GM23338 (cell line): ENCODE results near the gene RNU7-1. TPM values are rescaled to one million over a fixed set of nuclear protein-coding genes. Genes with fewer than 3 reads are reported as not detected.
"Not testable (repeated sequence)": the region's sequence is repeated elsewhere in the genome, so short reads cannot be mapped to it uniquely, and the experiment has no call there.

Source experiments
- ATAC-seq: fragments of 200-7000 bp; cut with Tn5 transposase; 3 replicates; pipeline ENCODE4 v1.9.1; 2020
- DNase-seq: peaks from one replicate; pipeline ENCODE4 v3.0.0-alpha.2; 2015; ENCODE audit warnings: low spot score
- H2AFZ ChIP-seq: fragments of 200-600 bp; sonication (generic); 2 replicates; pipeline ENCODE4 v1.8.0; 2016; ENCODE audit warnings: antibody characterized with exemption, mild to moderate bottlenecking, moderate library complexity
- H3F3A ChIP-seq: fragments of 200-600 bp; sonication (generic); replicated peaks from 2 replicates; pipeline ENCODE4 v1.8.0; 2017; ENCODE audit warnings: antibody characterized with exemption, mixed run types, low read depth
- H3K27ac ChIP-seq: fragments of 200-600 bp; sonication (generic); 2 replicates; pipeline ENCODE4 v1.6.1; 2016; ENCODE audit warnings: low read depth
- H3K27me3 ChIP-seq: fragments of 200-600 bp; sonication (generic); 2 replicates; pipeline ENCODE4 v1.8.0; 2016; ENCODE audit warnings: mild to moderate bottlenecking, mixed run types, moderate library complexity; ENCODE audit not compliant: insufficient read depth
- H3K36me3 ChIP-seq: fragments of 200-600 bp; sonication (generic); 2 replicates; pipeline ENCODE4 v1.8.0; 2016; ENCODE audit warnings: mild to moderate bottlenecking; ENCODE audit not compliant: insufficient read depth
- H3K4me1 ChIP-seq: fragments of 200-600 bp; sonication (generic); 2 replicates; pipeline ENCODE4 v1.8.0; 2016; ENCODE audit warnings: mild to moderate bottlenecking, moderate library complexity; ENCODE audit not compliant: insufficient read depth
- H3K4me2 ChIP-seq: fragments of 200-600 bp; sonication (generic); 2 replicates; pipeline ENCODE4 v1.7.1; 2017; ENCODE audit warnings: mixed run types
- H3K4me3 ChIP-seq: fragments of 200-600 bp; sonication (generic); 2 replicates; pipeline ENCODE4 v1.6.1; 2016; ENCODE audit warnings: mixed run types
- H3K79me2 ChIP-seq: fragments of 200-600 bp; sonication (generic); replicated peaks from 2 replicates; pipeline ENCODE4 v1.8.0; 2017; ENCODE audit warnings: mild to moderate bottlenecking; ENCODE audit not compliant: insufficient read depth
- H3K9me2 ChIP-seq: fragments of 200-600 bp; sonication (generic); 2 replicates; pipeline ENCODE4 v1.8.0; 2017; ENCODE audit not compliant: insufficient read depth
- H4K20me1 ChIP-seq: fragments of 200-600 bp; sonication (generic); replicated peaks from 2 replicates; pipeline ENCODE4 v1.8.0; 2017; ENCODE audit warnings: mild to moderate bottlenecking; ENCODE audit not compliant: insufficient read depth
- H3K27ac Mint-ChIP-seq: 2 replicates; pipeline ENCODE4 v1.8.0; 2020; ENCODE audit warnings: inconsistent platforms, mild to moderate bottlenecking, moderate library complexity, mixed read lengths
- H3K27me3 Mint-ChIP-seq: 3 replicates; pipeline ENCODE4 v1.8.0; 2022; ENCODE audit warnings: low read depth, mild to moderate bottlenecking, moderate library complexity, mixed read lengths, inconsistent platforms; ENCODE audit not compliant: insufficient read depth, poor library complexity
- H3K36me3 Mint-ChIP-seq: 3 replicates; pipeline ENCODE4 v1.8.0; 2021; ENCODE audit warnings: low read depth, mild to moderate bottlenecking, inconsistent platforms, moderate library complexity, mixed read lengths
- H3K4me1 Mint-ChIP-seq: 3 replicates; pipeline ENCODE4 v1.8.0; 2020; ENCODE audit warnings: mild to moderate bottlenecking, inconsistent platforms, mixed read lengths
- H3K4me3 Mint-ChIP-seq: 3 replicates; pipeline ENCODE4 v1.8.0; 2021; ENCODE audit warnings: moderate library complexity, mild to moderate bottlenecking, inconsistent platforms, mixed read lengths
- H3K9me3 Mint-ChIP-seq: 3 replicates; pipeline ENCODE4 v1.8.0; 2020; ENCODE audit warnings: moderate library complexity, mild to moderate bottlenecking, inconsistent platforms, mixed read lengths
- CREB1 ChIP-seq: fragments of 250-450 bp; sonication (Bioruptor Pico); IDR thresholded peaks from 2 replicates; pipeline ENCODE4 v1.5.0; 2020; ENCODE audit warnings: low read depth, mild to moderate bottlenecking, moderate library complexity
- ETS1 ChIP-seq: IDR thresholded peaks from 2 replicates; pipeline ENCODE4 v1.6.1; 2016; ENCODE audit warnings: antibody characterized with exemption
- EZH2 ChIP-seq: fragments of 200-600 bp; sonication (generic); IDR thresholded peaks from one replicate; pipeline ENCODE4 v1.8.0; 2017; ENCODE audit warnings: antibody characterized with exemption, mild to moderate bottlenecking, low read depth; ENCODE audit not compliant: unreplicated experiment
- JUNB ChIP-seq: IDR thresholded peaks from one replicate; pipeline ENCODE4 v1.6.1; 2016; ENCODE audit warnings: antibody characterized with exemption; ENCODE audit not compliant: unreplicated experiment
- NANOG ChIP-seq: IDR thresholded peaks from 2 replicates; pipeline ENCODE4 v1.6.1; 2016; ENCODE audit warnings: antibody characterized with exemption, borderline replicate concordance
- POLR2AphosphoS5 ChIP-seq: IDR thresholded peaks from 2 replicates; pipeline ENCODE4 v1.6.1; 2016; ENCODE audit warnings: antibody characterized with exemption, low read depth
- REST ChIP-seq: IDR thresholded peaks from one replicate; pipeline ENCODE4 v1.6.1; 2018; ENCODE audit warnings: antibody characterized with exemption; ENCODE audit not compliant: unreplicated experiment
- STAT1 ChIP-seq: IDR thresholded peaks from one replicate; pipeline ENCODE4 v1.6.1; 2016; ENCODE audit warnings: antibody characterized with exemption; ENCODE audit not compliant: unreplicated experiment
- ZNF114 ChIP-seq: fragments of 250-450 bp; sonication (Bioruptor Pico); IDR thresholded peaks from 2 replicates; pipeline ENCODE4 v1.5.0; 2020; ENCODE audit warnings: mild to moderate bottlenecking, moderate library complexity
- ZNF331 ChIP-seq: fragments of 250-450 bp; sonication (Bioruptor Pico); IDR thresholded peaks from 2 replicates; pipeline ENCODE4 v1.5.0; 2020; ENCODE audit warnings: low read depth, mild to moderate bottlenecking, moderate library complexity
- ZNF462 ChIP-seq: fragments of 250-450 bp; sonication (Bioruptor Pico); IDR thresholded peaks from 2 replicates; pipeline ENCODE4 v1.5.0; 2020; ENCODE audit warnings: mild to moderate bottlenecking, moderate library complexity
- polyA plus RNA-seq: library from polyadenylated mRNA; unstranded; fragments of >200 nt; fragmentation: Nextera tagmentation; extraction: Ambion mirVana; gene quantifications from 2 replicates; pipeline ENCODE4 v1.2.1, GENCODE V29; 2016
- total RNA-seq: library from RNA; depleted of rRNA; stranded (reverse); fragments of >200 nt; shearing (Covaris generic); gene quantifications from 2 replicates; pipeline ENCODE4 v1.2.3, GENCODE V29; 2014

The RNU7-1 gene
- total and polyA plus RNA-seq, 2 experiments from 2014 or later = not detected

GRCh38 chr12:6908141-6908540, 35.5 kb upstream of the RNU7-1 start:
- not testable (repeated sequence) for H3K9me2 ChIP-seq, H3K27ac Mint-ChIP-seq, H3K4me1 Mint-ChIP-seq, H3K27me3 Mint-ChIP-seq, H2AFZ ChIP-seq, H3K4me2 ChIP-seq, H3K79me2 ChIP-seq, H3F3A ChIP-seq, H3K27ac ChIP-seq, H3K9me3 Mint-ChIP-seq, H4K20me1 ChIP-seq, H3K36me3 ChIP-seq, H3K36me3 Mint-ChIP-seq, H3K4me3 Mint-ChIP-seq, ATAC-seq, H3K4me3 ChIP-seq, DNase-seq, H3K27me3 ChIP-seq
- H3K4me1 ChIP-seq = peaks cover 22% of the 10 kb centered on the region

- no peak overlapping the region for H3K4me2 ChIP-seq
- no peak overlapping the region for H3K4me3 ChIP-seq
- peaks cover 20% of the 10 kb centered on the region for H3K4me1 ChIP-seq
- no peak overlapping the region for H2AFZ ChIP-seq
- H3F3A ChIP-seq = peaks cover 10% of the 10 kb centered on the region; the same call in 1 of the 2 replicates
- Mint-ChIP-seq H3K27ac (no peak overlapping the region), H3K27me3 (peaks cover 11% of the 10 kb centered on the region), H3K4me3 (no peak overlapping the region), H3K36me3 (no peaks in the 10 kb centered on the region), H3K9me3 (no peaks in the 10 kb centered on the region), H3K4me1 (peaks cover 12% of the 10 kb centered on the region)
- H3K36me3 ChIP-seq = no peaks in the 10 kb centered on the region
- no peaks in the 10 kb centered on the region for H3K9me2 ChIP-seq
- peaks cover under 1% of the 10 kb centered on the region; the same call in 1 of the 2 replicates for H3K79me2 ChIP-seq
- no peak for TF ChIP-seq ZNF331
- TF ChIP-seq EZH2 = no peak
- TF ChIP-seq CREB1 (CRISPR knock-in tag) = no peak
- no peak for TF ChIP-seq ETS1
- no peak for TF ChIP-seq ZNF462 (CRISPR knock-in tag)
- no peak for TF ChIP-seq POLR2AphosphoS5
- TF ChIP-seq STAT1 = no peak
- no peak for TF ChIP-seq JUNB
- no peak for TF ChIP-seq ZNF114 (CRISPR knock-in tag)
- no peak for TF ChIP-seq REST
- no peak for TF ChIP-seq NANOG
- DNase-seq (no peak), ATAC-seq (no peak)
- no peak overlapping the region for H3K27ac ChIP-seq
- no peaks in the 10 kb centered on the region for H4K20me1 ChIP-seq
- H3K27me3 ChIP-seq = no peaks in the 10 kb centered on the region
Observed at GRCh38 chr12:6909421-6910145, 34.0 kb upstream of the RNU7-1 start.
